NCI-H1694 treated with DMSO at 0.1 percent for 48 hours (cell line): ENCODE measurements around the gene CHCT1.
A peak's percentile ranks its signal among the peaks of the same experiment; 100 is the strongest.

Experiments used
- DNase-seq: peaks from one replicate; lab custom pipeline; 2025; lab: John Stamatoyannopoulos, UW

CHCT1 gene

DNA sequence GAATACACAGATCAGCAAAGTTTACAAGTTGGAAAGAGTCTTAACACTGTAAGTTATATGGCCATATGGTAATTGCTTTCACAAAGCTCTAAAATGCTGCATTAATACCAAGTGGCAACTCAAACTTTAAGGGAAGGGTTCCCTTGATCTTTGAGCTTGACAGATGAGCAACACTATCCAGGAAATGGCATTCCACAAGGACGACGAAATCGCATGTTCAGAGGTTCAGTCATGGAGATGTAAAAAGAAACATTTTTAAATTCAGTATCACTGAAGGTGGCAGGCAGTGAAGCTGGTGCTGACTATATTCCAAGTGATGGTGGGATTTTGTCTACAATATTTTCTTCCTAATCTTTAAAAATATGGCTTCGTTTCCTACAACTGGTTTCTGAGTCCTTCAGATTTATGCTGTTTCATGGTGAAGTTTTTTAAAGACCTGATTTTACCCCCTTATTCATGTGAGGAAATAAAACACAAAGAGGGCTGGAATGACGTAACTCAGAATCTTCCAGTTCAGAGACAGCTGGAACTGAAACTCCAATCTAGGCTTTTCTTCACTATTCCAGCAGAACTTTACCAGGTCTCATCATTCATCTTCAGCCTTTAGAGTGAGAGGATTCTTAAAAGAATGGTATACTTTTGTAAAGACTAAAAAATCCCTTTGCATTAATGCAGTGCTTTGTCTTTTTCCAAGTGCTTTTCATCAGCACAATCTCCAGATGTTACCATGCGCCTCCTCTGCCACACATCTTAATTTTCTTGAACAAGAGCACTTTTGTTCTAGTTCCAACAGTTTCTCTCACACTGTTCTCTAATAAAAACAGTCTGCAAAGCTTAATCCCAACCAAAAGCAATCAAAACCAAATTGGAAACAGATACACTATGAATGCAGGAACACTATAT, 20.2 kb downstream of the CHCT1 start:
- no peak for DNase-seq

- DNase-seq, result no peak
These were observed 21.4 kb downstream of the CHCT1 start for GRCh38 chr17:60443713-60444112.

DNA sequence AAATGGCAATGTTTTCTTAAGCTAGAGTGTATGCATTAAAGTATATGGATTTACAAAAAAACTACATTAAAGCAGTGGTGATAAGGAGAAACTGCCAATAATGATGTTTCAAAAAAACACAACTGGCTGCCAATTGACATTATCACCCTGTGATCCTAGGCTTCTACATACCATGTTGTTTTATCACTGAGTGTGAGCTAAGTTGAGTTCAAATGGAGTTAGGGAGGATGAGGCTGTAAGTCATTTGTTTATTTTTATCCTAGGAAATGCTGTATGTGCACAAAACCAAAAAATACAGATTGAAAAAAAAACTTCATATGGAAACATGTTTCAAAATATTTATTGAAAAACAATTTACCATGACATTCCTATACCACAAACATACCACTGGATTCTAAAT, 22.9 kb downstream of the CHCT1 start:
- DNase-seq, result no peak

GRCh38 chr17:60447375-60447774, 25.1 kb downstream of the CHCT1 start:
- no peak for DNase-seq

GRCh38 chr17:60451071-60451470, 28.8 kb downstream of the CHCT1 start:
- DNase-seq, result no peak

DNA sequence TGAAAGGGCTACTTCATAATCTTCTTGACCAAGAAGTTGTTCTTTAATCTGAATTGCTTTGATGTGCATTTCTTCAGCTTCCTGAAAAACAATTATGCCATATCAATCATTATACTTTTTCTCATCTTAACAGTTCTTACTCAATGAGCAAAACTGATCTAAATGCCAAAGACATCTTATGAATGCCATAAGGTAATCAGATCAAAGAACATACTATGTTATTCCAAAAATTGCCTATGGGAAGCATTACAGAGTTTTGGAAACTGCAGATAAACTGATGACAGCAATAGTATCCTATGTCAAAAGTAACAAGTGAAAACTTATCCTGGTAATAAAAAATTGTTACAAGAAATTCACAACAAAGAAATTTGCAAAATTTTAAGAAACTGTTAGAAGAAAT, 29.7 kb downstream of the CHCT1 start:
- no peak for DNase-seq

DNA sequence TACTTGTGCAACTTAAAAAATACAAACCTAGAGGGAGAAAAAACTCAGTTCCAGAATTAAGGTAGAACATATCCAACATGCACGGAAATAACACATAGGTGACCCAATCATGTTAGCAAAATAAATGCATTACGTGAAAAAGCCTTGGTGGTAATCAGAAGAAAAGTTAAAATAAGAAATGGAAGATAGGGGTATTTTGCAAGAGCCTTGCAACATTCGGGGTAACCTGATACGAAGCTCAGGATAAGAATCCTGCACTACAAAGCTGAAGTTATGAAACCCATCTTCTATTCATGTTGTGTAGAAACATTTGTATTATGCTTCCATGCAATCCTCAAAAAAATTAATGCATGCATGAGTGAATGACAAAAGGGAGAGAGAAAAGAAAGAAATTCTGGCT, 33.1 kb downstream of the CHCT1 start:
- no peak for DNase-seq

GRCh38 chr17:60457148-60457547, 34.9 kb downstream of the CHCT1 start:
- DNase-seq, result no peak

DNA sequence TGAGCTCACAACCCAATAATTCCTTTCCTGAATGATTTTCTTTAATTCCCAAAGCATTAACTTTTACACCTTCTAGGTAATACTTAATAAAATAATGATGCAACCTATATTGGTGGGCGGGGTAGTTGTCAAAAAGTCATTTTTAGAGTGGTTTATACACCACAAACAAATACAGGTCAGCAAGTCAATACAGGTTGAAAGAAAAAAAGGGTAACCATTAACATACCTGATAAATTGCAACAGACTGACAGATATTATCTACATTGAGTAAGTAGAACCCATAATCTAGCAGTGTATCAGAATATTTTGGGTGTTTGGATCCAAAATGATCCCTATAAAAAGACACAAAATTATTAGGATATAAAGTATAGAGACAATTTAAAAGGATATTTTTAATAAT, 39.3 kb downstream of the CHCT1 start:
- no peak for DNase-seq

GRCh38 chr17:60463157-60463835, 41.0 kb downstream of the CHCT1 start:
- DNase-seq, result no peak

- no peak for DNase-seq
These were observed 42.1 kb downstream of the CHCT1 start for GRCh38 chr17:60464343-60464742.

DNA sequence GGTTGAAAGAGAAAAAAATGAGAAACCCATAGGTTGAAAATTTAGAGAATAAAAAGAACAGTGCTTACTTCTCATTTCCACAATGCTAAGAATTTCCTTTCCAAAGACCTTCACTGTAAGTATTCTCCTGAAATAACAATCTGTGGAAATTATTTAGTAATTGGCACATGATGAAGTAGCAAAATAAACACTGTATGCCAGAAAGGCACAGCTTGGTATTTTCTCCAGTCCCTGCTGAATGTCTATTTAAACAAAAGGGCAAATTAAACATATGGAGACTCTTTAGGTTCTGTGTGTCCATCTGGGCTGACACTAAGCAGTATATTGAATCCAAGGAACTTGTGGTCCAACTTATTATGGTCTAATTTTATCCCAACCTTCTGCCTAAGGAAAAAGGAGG, 46.1 kb downstream of the CHCT1 start:
- DNase-seq, result peak; percentile 44

DNA sequence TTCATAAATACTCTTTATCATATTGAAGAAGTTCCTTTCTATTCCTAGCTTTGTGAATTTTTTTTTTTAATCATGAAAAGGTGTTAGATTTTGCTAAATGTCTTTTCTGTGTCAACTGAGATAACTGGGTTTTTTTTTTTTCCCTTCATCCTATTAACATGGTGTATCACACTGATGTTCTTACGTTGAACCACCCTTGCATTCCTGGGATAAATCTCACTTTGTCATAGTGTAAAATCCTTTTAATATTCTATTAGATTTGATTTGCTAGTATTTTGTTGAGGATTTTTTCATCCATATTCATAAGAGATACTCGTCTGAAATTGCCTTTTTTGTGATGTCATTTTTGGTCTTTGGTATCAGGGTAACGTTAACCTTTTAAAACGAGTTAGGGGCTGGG, 49.2 kb downstream of the CHCT1 start:
- DNase-seq, result no peak

DNA sequence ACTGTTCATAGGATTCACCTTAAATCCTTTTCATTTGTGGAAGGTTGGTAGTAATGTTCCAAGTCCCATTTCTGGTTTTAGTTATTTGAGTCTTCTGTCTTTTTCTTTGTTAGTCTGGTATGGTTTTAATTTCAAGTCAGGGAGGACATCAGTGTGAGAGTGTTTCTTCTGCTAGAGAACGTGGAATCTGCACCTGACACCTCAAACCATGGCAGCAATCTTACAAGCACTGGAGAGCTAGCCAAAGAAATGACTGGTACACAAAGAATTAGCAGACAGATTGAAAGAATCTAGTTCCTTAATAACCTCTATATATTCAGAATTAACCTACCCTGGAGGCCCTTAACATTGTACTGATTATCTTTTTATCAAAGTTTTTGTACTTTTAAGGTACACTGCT, 50.2 kb downstream of the CHCT1 start:
- DNase-seq, result no peak

DNA sequence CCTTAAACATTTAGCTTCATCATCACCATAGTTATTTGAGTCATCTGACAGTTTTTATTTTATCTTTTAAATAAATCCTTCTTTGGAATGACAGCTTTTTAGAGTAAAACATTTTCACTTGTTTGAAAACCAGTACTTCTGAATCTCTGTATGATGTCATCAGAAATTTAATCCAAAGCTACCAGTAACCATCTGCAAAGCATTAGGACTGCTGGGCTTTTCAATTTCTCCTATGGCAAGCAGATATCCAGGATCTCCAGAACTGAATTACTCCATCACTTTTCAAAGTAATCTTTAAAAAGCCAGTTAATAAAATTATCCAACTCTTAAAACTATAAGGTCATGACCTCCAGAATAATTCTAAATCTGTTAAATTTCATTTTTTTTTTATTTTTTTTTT, 51.5 kb downstream of the CHCT1 start:
- no peak for DNase-seq
